ENCODE measurements around the gene PPP2R5B. TPM values are rescaled to one million over a fixed set of nuclear protein-coding genes. Genes with fewer than 3 reads are reported as not detected.

The PPP2R5B gene
- total and polyA plus RNA-seq, 9 of the 15 experiments (the other 6 are each of a cell fraction or from before 2014, with no cell fraction given): 0.10 to 7.8 (median 3.3) TPM

DNA sequence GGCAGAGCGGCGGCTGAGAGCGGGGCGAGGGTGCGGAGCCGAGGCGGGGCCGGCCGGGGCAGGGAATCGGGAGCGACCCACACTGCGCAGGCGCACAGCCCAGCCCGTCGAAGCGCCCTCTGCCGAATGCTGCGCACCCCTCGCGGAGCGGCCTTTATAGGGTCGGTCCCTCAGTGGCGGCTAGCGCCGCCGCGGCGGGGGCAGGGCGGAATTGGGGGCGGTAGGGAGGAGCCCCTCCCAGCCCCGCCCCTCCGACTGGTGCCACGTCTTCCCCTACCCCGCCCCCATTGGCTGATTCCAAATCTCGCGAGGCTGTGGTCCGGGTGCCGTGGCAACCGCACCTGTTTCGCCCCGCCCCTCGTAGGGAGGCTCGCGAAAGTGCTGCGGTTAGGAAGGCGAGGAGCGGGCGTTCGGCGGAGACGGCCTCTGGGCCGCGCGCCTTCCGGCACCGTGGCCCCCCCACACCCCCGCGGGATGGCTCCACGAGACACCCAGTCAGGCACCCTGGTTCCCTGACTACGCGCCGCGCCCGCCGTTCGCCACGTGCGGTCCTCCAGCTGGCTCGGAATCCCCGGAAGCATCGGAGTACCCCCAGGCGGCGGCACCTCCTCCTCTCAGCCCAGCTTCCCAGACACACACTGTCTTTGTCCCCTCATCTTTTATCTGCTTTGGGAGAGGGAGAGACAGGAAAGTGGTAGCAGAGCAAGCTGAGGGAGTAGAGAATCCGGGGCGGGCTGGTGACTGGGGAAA, 45.8 kb upstream of the PPP2R5B start, which contains the start of gene EHD1:
Gene EHD1, minus strand, starts transcription at position 128 of the 750 bp plus-strand sequence. CDS start 157 bp downstream, outside the sequence.
- H3K36me3 ChIP-seq (ENCODE audit: control insufficient read depth, insufficient read depth, low read length): peaks cover 18% of the 10 kb centered on the region; the same call in 2 of the 3 replicates
- no peaks in the 10 kb centered on the region for H3K27me3 ChIP-seq (ENCODE audit: control insufficient read depth in 2 of 2, insufficient read depth in 2 of 2, low read length in 2 of 2)
- peak within 1 kb of the TSS; percentile 89 to 99 for H3K9ac ChIP-seq (ENCODE audit: insufficient read depth in 1 of 2, low read depth in 2 of 2, low read length in 2 of 2)
- H3K4me2 ChIP-seq (ENCODE audit: insufficient read depth, low read length): peak within 1 kb of the TSS; percentile 95
- WGBS (ENCODE audit: insufficient coverage, low coverage, missing lambda C conversion rate): under 1% methylated on average over 68 of the region's 75 CpGs
- POLR2A ChIA-PET: interaction anchor here (0.6 to 9.0 kb wide), 17 partner anchors 11 to 620 kb away, joined by 3 to 109 read pairs (median 4); partner anchors contain the start of genes MALAT1 and RASGRP2
- CTCF ChIA-PET (ENCODE audit: low intra/inter-chr PET ratio): interaction anchor here (1.1 kb wide), 1 partner anchor 16 kb away, joined by 3 read pairs; no protein-coding TSS in a partner anchor
- DNase-seq (ENCODE audit: extremely low read depth in 1 of 4, low spot score in 3 of 4): peak; percentile 99 to 100 (median 99)
- peak within 1 kb of the TSS; percentile 71 for H3K4me3 ChIP-seq
- in situ Hi-C loops (cut with MboI): no loop called here
- ATAC-seq: peak; percentile 93
- BruUV-seq (replicated peaks): TSS peak; percentile 93
- peaks cover 14% of the 10 kb centered on the region; the same call in 1 of the 2 replicates for H4K20me1 ChIP-seq (replicated peaks; ENCODE audit: control insufficient read depth, insufficient read depth, low read length)
- H3K79me2 ChIP-seq (ENCODE audit: control insufficient read depth, insufficient read depth, low read length): peaks cover 53% of the 10 kb centered on the region
- intact Hi-C loops (cut with micrococcal nuclease): no loop called here
- peak; percentile 85 for FAIRE-seq
- no peaks in the 10 kb centered on the region for H3K9me3 ChIP-seq (replicated peaks; ENCODE audit: control insufficient read depth, insufficient read depth, low read depth, low read length)
- peaks cover 26 to 60% of the 10 kb centered on the region in 2 experiments for H3K4me1 ChIP-seq (replicated peaks in 1 of 2; ENCODE audit: control insufficient read depth in 2 of 2, insufficient read depth in 2 of 2, low read length in 2 of 2)
- H2AFZ ChIP-seq (ENCODE audit: low read depth, low read length): peak within 1 kb of the TSS; percentile 92
- peak within 1 kb of the TSS; percentile 88 for H3K27ac ChIP-seq (ENCODE audit: extremely low read depth, low read depth, low read length)
- no peaks in the 10 kb centered on the region for H3K9me1 ChIP-seq (ENCODE audit: control insufficient read depth, insufficient read depth, low read length)
- TF ChIP-seq THAP12 (CRISPR knock-in tag; IDR thresholded peaks at IDR 0.05) (peak; percentile 44), SPI1 (IDR thresholded peaks at IDR 0.05; ENCODE audit: borderline replicate concordance, low read depth, low read length) (no peak), ZNF766 (CRISPR knock-in tag; conservative IDR thresholded peaks at IDR 0.05) (no peak; the same call in 1 of the 2 replicates), ZSCAN29 (IDR thresholded peaks at IDR 0.05) (no peak), TFAM (CRISPR knock-in tag; conservative IDR thresholded peaks at IDR 0.05) (no peak), PML (IDR thresholded peaks at IDR 0.05; ENCODE audit: low read length) (peak; percentile 58), ETV1 (tag; conservative IDR thresholded peaks at IDR 0.05; ENCODE audit: low read depth) (peak; percentile 92), KDM4B (IDR thresholded peaks at IDR 0.05; ENCODE audit: borderline replicate concordance in 2 of 2, low read depth in 1 of 2) (peak in 1 of 2 experiments; percentile 66; a peak in 2 of 4 replicates), ESRRA (IDR thresholded peaks at IDR 0.05; ENCODE audit: borderline replicate concordance, low read depth) (peak; percentile 94; the same call in 1 of the 2 replicates)
- TF ChIP-seq, protein P1, sequence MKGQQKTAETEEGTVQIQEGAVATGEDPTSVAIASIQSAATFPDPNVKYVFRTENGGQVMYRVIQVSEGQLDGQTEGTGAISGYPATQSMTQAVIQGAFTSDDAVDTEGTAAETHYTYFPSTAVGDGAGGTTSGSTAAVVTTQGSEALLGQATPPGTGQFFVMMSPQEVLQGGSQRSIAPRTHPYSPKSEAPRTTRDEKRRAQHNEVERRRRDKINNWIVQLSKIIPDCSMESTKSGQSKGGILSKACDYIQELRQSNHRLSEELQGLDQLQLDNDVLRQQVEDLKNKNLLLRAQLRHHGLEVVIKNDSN (CRISPR knock-in tag; IDR thresholded peaks at IDR 0.05): 0 out of 2 replicates have a peak, but pooled peaks have one; percentile 36
- TF ChIP-seq, protein P2, sequence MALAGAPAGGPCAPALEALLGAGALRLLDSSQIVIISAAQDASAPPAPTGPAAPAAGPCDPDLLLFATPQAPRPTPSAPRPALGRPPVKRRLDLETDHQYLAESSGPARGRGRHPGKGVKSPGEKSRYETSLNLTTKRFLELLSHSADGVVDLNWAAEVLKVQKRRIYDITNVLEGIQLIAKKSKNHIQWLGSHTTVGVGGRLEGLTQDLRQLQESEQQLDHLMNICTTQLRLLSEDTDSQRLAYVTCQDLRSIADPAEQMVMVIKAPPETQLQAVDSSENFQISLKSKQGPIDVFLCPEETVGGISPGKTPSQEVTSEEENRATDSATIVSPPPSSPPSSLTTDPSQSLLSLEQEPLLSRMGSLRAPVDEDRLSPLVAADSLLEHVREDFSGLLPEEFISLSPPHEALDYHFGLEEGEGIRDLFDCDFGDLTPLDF (CRISPR knock-in tag; IDR thresholded peaks at IDR 0.05): peak; percentile 81; the same call in 1 of the 2 replicates
- TF ChIP-seq, protein P3, sequence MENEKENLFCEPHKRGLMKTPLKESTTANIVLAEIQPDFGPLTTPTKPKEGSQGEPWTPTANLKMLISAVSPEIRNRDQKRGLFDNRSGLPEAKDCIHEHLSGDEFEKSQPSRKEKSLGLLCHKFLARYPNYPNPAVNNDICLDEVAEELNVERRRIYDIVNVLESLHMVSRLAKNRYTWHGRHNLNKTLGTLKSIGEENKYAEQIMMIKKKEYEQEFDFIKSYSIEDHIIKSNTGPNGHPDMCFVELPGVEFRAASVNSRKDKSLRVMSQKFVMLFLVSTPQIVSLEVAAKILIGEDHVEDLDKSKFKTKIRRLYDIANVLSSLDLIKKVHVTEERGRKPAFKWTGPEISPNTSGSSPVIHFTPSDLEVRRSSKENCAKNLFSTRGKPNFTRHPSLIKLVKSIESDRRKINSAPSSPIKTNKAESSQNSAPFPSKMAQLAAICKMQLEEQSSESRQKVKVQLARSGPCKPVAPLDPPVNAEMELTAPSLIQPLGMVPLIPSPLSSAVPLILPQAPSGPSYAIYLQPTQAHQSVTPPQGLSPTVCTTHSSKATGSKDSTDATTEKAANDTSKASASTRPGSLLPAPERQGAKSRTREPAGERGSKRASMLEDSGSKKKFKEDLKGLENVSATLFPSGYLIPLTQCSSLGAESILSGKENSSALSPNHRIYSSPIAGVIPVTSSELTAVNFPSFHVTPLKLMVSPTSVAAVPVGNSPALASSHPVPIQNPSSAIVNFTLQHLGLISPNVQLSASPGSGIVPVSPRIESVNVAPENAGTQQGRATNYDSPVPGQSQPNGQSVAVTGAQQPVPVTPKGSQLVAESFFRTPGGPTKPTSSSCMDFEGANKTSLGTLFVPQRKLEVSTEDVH (IDR thresholded peaks at IDR 0.05; ENCODE audit: low read depth, partially characterized antibody): peak; percentile 31
